Measurements from ENCODE around the gene PRKACB.

DNA sequence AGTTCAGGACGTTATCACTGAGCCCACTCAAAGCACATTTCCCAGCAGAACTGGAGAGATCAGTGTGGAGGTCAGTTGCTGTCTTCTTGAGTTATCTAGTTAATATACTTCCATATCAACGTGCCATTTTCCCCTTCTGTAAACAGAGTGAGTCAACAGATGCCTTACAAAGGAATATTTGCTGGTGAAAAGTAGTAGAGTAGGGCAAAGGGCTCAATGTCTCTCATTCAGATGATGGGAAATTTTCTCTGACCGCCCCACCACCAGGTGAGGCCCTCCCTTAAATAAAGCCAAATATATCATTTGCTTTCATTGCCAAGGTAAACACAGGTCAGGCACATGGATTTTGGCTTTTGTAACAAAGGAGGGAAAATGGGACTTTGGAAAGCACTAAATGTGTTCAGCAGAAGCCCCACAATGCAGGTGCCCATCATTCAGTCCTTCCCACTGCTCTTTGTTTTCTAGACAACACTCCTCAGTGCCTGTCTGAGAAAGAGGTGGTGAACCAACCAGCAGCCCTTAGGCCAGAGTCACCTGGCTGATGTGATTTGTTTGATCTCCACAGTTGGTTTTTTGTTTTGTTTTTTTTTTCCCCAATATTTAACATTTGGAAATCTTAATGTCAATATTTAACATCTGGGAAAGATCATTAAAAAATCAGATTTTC is 116.9 kb downstream of the PRKACB start:
- TF ChIP-seq, protein P1, sequence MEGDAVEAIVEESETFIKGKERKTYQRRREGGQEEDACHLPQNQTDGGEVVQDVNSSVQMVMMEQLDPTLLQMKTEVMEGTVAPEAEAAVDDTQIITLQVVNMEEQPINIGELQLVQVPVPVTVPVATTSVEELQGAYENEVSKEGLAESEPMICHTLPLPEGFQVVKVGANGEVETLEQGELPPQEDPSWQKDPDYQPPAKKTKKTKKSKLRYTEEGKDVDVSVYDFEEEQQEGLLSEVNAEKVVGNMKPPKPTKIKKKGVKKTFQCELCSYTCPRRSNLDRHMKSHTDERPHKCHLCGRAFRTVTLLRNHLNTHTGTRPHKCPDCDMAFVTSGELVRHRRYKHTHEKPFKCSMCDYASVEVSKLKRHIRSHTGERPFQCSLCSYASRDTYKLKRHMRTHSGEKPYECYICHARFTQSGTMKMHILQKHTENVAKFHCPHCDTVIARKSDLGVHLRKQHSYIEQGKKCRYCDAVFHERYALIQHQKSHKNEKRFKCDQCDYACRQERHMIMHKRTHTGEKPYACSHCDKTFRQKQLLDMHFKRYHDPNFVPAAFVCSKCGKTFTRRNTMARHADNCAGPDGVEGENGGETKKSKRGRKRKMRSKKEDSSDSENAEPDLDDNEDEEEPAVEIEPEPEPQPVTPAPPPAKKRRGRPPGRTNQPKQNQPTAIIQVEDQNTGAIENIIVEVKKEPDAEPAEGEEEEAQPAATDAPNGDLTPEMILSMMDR (IDR thresholded peaks at IDR 0.05 in 2 of 3, conservative IDR thresholded peaks at IDR 0.05 in 1 of 3; ENCODE audit: borderline replicate concordance in 1 of 3, insufficient read depth in 1 of 3, low read depth in 2 of 3, low read length in 2 of 3) = no peak
- TF ChIP-seq POLR2A (IDR thresholded peaks at IDR 0.05; ENCODE audit: borderline replicate concordance, extremely low read depth, insufficient read depth, insufficient read length) (no peak), POLR2AphosphoS5 (IDR thresholded peaks at IDR 0.05; ENCODE audit: low read depth, low read length) (no peak), RAD21 (IDR thresholded peaks at IDR 0.05; ENCODE audit: low read depth) (no peak), CEBPB (IDR thresholded peaks at IDR 0.05; ENCODE audit: low read depth) (no peak), SIN3A (IDR thresholded peaks at IDR 0.05; ENCODE audit: low read depth) (no peak), EZH2 (IDR thresholded peaks at IDR 0.05) (no peak), EZH2phosphoT487 (IDR thresholded peaks at IDR 0.05; ENCODE audit: borderline replicate concordance) (no peak)
- TF ChIP-seq, protein P2, sequence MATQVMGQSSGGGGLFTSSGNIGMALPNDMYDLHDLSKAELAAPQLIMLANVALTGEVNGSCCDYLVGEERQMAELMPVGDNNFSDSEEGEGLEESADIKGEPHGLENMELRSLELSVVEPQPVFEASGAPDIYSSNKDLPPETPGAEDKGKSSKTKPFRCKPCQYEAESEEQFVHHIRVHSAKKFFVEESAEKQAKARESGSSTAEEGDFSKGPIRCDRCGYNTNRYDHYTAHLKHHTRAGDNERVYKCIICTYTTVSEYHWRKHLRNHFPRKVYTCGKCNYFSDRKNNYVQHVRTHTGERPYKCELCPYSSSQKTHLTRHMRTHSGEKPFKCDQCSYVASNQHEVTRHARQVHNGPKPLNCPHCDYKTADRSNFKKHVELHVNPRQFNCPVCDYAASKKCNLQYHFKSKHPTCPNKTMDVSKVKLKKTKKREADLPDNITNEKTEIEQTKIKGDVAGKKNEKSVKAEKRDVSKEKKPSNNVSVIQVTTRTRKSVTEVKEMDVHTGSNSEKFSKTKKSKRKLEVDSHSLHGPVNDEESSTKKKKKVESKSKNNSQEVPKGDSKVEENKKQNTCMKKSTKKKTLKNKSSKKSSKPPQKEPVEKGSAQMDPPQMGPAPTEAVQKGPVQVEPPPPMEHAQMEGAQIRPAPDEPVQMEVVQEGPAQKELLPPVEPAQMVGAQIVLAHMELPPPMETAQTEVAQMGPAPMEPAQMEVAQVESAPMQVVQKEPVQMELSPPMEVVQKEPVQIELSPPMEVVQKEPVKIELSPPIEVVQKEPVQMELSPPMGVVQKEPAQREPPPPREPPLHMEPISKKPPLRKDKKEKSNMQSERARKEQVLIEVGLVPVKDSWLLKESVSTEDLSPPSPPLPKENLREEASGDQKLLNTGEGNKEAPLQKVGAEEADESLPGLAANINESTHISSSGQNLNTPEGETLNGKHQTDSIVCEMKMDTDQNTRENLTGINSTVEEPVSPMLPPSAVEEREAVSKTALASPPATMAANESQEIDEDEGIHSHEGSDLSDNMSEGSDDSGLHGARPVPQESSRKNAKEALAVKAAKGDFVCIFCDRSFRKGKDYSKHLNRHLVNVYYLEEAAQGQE (IDR thresholded peaks at IDR 0.05; ENCODE audit: low read depth) = no peak
- TF ChIP-seq, protein P3, sequence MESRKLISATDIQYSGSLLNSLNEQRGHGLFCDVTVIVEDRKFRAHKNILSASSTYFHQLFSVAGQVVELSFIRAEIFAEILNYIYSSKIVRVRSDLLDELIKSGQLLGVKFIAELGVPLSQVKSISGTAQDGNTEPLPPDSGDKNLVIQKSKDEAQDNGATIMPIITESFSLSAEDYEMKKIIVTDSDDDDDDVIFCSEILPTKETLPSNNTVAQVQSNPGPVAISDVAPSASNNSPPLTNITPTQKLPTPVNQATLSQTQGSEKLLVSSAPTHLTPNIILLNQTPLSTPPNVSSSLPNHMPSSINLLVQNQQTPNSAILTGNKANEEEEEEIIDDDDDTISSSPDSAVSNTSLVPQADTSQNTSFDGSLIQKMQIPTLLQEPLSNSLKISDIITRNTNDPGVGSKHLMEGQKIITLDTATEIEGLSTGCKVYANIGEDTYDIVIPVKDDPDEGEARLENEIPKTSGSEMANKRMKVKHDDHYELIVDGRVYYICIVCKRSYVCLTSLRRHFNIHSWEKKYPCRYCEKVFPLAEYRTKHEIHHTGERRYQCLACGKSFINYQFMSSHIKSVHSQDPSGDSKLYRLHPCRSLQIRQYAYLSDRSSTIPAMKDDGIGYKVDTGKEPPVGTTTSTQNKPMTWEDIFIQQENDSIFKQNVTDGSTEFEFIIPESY (IDR thresholded peaks at IDR 0.05; ENCODE audit: extremely low read depth, insufficient replicate concordance, low read length) = no peak
- TF ChIP-seq, protein P4, sequence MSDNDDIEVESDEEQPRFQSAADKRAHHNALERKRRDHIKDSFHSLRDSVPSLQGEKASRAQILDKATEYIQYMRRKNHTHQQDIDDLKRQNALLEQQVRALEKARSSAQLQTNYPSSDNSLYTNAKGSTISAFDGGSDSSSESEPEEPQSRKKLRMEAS (IDR thresholded peaks at IDR 0.05) = no peak

All from HCT116 (cell line).